ENCODE measurements around the gene TRPM2. TPM values are rescaled to one million over a fixed set of nuclear protein-coding genes. Genes with fewer than 3 reads are reported as not detected.

Gene TRPM2
- polyA plus RNA-seq, 4 donors, result 0.89 to 2.7 (median 2.3) TPM

GRCh38 chr21:44483288-44484237 is 130.1 kb downstream of the TRPM2 start:
- FAIRE-seq (no peak), DNase-seq (no peak)
- WGBS, 3 donors, result 80 to 86% (median 84%) methylated on average over 28 of the region's 28 CpGs
- H3K4me1 ChIP-seq (ENCODE audit: control insufficient read depth in 3 of 3, insufficient read depth in 2 of 3, low read depth in 1 of 3, low read length in 2 of 3), result peaks cover 0 to 7% (median 0%) of the 10 kb centered on the region in 3 donors
- no peak overlapping the region for H3K27ac ChIP-seq (ENCODE audit: low read depth in 1 of 3, low read length in 2 of 3)
- peaks cover 0 to 8% of the 10 kb centered on the region in 2 donors for H3K9me3 ChIP-seq (ENCODE audit: control insufficient read depth in 2 of 2, insufficient read depth in 1 of 2, low read depth in 1 of 2, low read length in 1 of 2)
- H3K27me3 ChIP-seq (ENCODE audit: control insufficient read depth in 3 of 3, insufficient read depth in 3 of 3, low read length in 3 of 3), result peaks cover 0 to 2% (median 0%) of the 10 kb centered on the region in 3 donors
- H3K4me3 ChIP-seq (ENCODE audit: low read depth in 1 of 3, low read length in 3 of 3), result no peak overlapping the region
- no peaks in the 10 kb centered on the region for H3K36me3 ChIP-seq (ENCODE audit: control insufficient read depth in 3 of 3, insufficient read depth in 2 of 3, low read depth in 1 of 3, low read length in 3 of 3)

DNA sequence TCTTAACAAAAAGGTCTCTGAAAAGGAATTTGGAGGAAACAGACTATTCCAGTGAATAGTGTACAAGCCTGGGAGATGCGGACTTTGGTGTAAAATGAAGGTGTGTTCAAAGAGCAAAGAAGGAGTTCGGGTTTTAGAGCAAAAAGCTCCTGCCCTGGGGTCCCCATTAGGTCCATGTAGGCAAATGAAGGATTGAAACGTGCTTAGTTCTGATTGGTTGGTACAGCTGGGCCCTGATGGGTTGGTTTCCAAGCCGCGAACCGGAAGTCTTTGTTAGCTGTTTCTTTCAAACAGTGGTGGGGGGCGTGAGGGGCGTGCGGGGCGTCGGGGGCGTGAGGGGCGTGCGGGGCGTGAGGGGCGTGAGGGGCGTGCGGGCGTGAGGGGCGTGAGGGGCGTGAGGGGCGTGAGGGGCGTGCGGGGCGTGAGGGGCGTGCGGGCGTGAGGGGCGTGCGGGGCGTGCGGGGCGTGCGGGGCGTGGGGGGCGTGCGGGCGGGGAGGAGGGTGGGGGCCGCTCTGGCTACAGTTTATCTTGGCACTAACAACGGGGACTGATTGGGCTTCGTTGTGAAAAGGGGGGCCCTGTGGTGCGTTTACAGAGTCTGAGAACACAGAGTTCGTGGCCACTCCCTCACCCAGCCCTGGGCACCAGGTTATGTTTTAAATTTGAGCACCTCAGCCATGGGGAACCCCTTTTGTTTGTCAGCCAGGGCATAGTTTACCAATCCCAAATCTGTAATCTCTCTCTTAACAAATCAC is 131.3 kb downstream of the TRPM2 start:
- Histone ChIP-seq H3K36me3 (ENCODE audit: control insufficient read depth in 3 of 3, insufficient read depth in 2 of 3, low read depth in 1 of 3, low read length in 3 of 3) (no peaks in the 10 kb centered on the region), H3K27ac (ENCODE audit: low read depth in 1 of 3, low read length in 2 of 3) (no peak overlapping the region), H3K9me3 (ENCODE audit: control insufficient read depth in 2 of 2, insufficient read depth in 1 of 2, low read depth in 1 of 2, low read length in 1 of 2) (peaks cover 0 to 9% of the 10 kb centered on the region in 2 donors), H3K4me3 (ENCODE audit: low read depth in 1 of 3, low read length in 3 of 3) (no peak overlapping the region), H3K4me1 (ENCODE audit: control insufficient read depth in 3 of 3, insufficient read depth in 2 of 3, low read depth in 1 of 3, low read length in 2 of 3) (peaks cover 0 to 7% (median 0%) of the 10 kb centered on the region in 3 donors), H3K27me3 (ENCODE audit: control insufficient read depth in 3 of 3, insufficient read depth in 3 of 3, low read length in 3 of 3) (peaks cover 0 to 2% (median 0%) of the 10 kb centered on the region in 3 donors)
- WGBS, 3 donors, result 64 to 84% (median 67%) methylated on average over 18 to 43 of the region's 43 CpGs
- DNase-seq (no peak), FAIRE-seq (no peak)

DNA sequence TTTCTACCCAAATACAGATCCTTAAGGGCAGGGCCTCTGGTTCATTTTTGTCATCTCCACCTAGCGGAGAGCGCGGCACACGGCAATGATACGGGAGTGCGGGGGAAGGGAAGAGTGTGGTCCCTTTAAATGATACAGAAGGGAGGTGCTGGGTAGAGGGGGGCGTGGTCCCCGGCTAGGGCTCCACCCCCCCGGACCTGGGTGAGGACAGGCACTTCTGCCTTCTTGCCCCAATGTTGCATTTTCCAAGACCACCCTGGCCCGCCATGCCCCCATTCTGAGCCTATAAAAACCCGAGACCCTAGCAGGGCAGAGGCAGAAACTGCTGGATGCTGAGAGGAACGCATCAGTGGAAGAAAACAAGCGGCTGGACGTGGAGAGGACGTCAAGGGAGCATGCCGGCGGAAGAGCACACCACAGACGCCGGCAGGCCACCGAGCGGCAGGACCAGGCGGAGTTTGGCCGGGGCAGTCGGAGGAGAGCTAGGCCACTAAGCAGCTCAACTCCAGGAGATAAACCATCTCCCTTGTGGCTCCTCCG is 131.9 kb downstream of the TRPM2 start:
- no peak for FAIRE-seq
- Histone ChIP-seq H3K36me3 (ENCODE audit: control insufficient read depth in 3 of 3, insufficient read depth in 2 of 3, low read depth in 1 of 3, low read length in 3 of 3) (no peaks in the 10 kb centered on the region), H3K4me1 (ENCODE audit: control insufficient read depth in 3 of 3, insufficient read depth in 2 of 3, low read depth in 1 of 3, low read length in 2 of 3) (peaks cover 0 to 7% (median 0%) of the 10 kb centered on the region in 3 donors), H3K27ac (ENCODE audit: low read depth in 1 of 3, low read length in 2 of 3) (no peak overlapping the region), H3K27me3 (ENCODE audit: control insufficient read depth in 3 of 3, insufficient read depth in 3 of 3, low read length in 3 of 3) (peaks cover 0 to 2% (median 0%) of the 10 kb centered on the region in 3 donors), H3K9me3 (ENCODE audit: control insufficient read depth in 2 of 2, insufficient read depth in 1 of 2, low read depth in 1 of 2, low read length in 1 of 2) (peaks cover 0 to 9% of the 10 kb centered on the region in 2 donors), H3K4me3 (ENCODE audit: low read depth in 1 of 3, low read length in 3 of 3) (no peak overlapping the region)
- 73 to 82% (median 74%) methylated on average over 25 of the region's 25 CpGs for WGBS, 3 donors
- DNase-seq, result no peak

GRCh38 chr21:44485796-44486195 is 132.4 kb downstream of the TRPM2 start:
- H3K27ac ChIP-seq (ENCODE audit: low read depth in 1 of 3, low read length in 2 of 3), result no peak overlapping the region
- DNase-seq, result no peak
- H3K36me3 ChIP-seq (ENCODE audit: control insufficient read depth in 3 of 3, insufficient read depth in 2 of 3, low read depth in 1 of 3, low read length in 3 of 3), result no peaks in the 10 kb centered on the region
- FAIRE-seq, result no peak
- peaks cover 0 to 2% (median 0%) of the 10 kb centered on the region in 3 donors for H3K27me3 ChIP-seq (ENCODE audit: control insufficient read depth in 3 of 3, insufficient read depth in 3 of 3, low read length in 3 of 3)
- H3K9me3 ChIP-seq (ENCODE audit: control insufficient read depth in 2 of 2, insufficient read depth in 1 of 2, low read depth in 1 of 2, low read length in 1 of 2), result peaks cover 0 to 9% of the 10 kb centered on the region in 2 donors
- 65 to 79% (median 66%) methylated on average over 10 of the region's 10 CpGs for WGBS, 3 donors
- peaks cover 0 to 7% (median 0%) of the 10 kb centered on the region in 3 donors for H3K4me1 ChIP-seq (ENCODE audit: control insufficient read depth in 3 of 3, insufficient read depth in 2 of 3, low read depth in 1 of 3, low read length in 2 of 3)
- no peak overlapping the region for H3K4me3 ChIP-seq (ENCODE audit: low read depth in 1 of 3, low read length in 3 of 3)

GRCh38 chr21:44486302-44486701 is 132.9 kb downstream of the TRPM2 start:
- 47 to 77% (median 53%) methylated on average over 16 of the region's 16 CpGs for WGBS, 3 donors
- Histone ChIP-seq H3K9me3 (ENCODE audit: control insufficient read depth in 2 of 2, insufficient read depth in 1 of 2, low read depth in 1 of 2, low read length in 1 of 2) (peaks cover 0 to 9% of the 10 kb centered on the region in 2 donors), H3K27ac (ENCODE audit: low read depth in 1 of 3, low read length in 2 of 3) (no peak overlapping the region), H3K27me3 (ENCODE audit: control insufficient read depth in 3 of 3, insufficient read depth in 3 of 3, low read length in 3 of 3) (peaks cover 0 to 2% (median 0%) of the 10 kb centered on the region in 3 donors), H3K36me3 (ENCODE audit: control insufficient read depth in 3 of 3, insufficient read depth in 2 of 3, low read depth in 1 of 3, low read length in 3 of 3) (no peaks in the 10 kb centered on the region), H3K4me1 (ENCODE audit: control insufficient read depth in 3 of 3, insufficient read depth in 2 of 3, low read depth in 1 of 3, low read length in 2 of 3) (peaks cover 0 to 7% (median 0%) of the 10 kb centered on the region in 3 donors), H3K4me3 (ENCODE audit: low read depth in 1 of 3, low read length in 3 of 3) (no peak overlapping the region)
- no peak for DNase-seq
- FAIRE-seq, result no peak

DNA sequence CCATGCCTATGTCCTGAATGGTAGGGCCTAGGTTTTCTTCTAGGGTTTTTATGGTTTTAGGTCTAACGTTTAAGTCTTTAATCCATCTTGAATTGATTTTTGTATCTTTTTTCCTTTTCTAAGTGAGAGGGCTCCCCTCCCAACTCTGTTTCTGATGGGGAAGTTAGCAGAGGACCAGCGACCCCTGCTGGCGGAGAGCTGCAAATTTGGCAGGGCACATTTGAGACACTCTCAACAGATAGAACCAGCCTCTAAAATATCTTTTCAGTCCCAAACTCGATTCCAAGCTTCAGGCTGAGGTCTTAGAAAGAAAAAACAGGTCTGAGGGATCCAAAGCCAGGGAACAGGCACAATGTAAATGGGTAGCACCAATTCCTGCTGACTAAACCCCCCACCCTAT is 134.4 kb downstream of the TRPM2 start:
- H3K4me1 ChIP-seq (ENCODE audit: control insufficient read depth in 3 of 3, insufficient read depth in 2 of 3, low read depth in 1 of 3, low read length in 2 of 3), result no peaks in the 10 kb centered on the region
- DNase-seq, result no peak
- H3K27me3 ChIP-seq (ENCODE audit: control insufficient read depth in 3 of 3, insufficient read depth in 3 of 3, low read length in 3 of 3), result peaks cover 0 to 2% (median 0%) of the 10 kb centered on the region in 3 donors
- peaks cover 0 to 12% of the 10 kb centered on the region in 2 donors for H3K9me3 ChIP-seq (ENCODE audit: control insufficient read depth in 2 of 2, insufficient read depth in 1 of 2, low read depth in 1 of 2, low read length in 1 of 2)
- WGBS, 3 donors, result 34 to 52% (median 52%) methylated on average over 4 of the region's 4 CpGs
- H3K36me3 ChIP-seq (ENCODE audit: control insufficient read depth in 3 of 3, insufficient read depth in 2 of 3, low read depth in 1 of 3, low read length in 3 of 3), result no peaks in the 10 kb centered on the region
- no peak overlapping the region for H3K27ac ChIP-seq (ENCODE audit: low read depth in 1 of 3, low read length in 2 of 3)
- no peak for FAIRE-seq
- no peak overlapping the region for H3K4me3 ChIP-seq (ENCODE audit: low read depth in 1 of 3, low read length in 3 of 3)

GRCh38 chr21:44489962-44490361 is 136.5 kb downstream of the TRPM2 start:
- WGBS, 3 donors, result 18 to 33% (median 28%) methylated on average over 7 of the region's 7 CpGs
- Histone ChIP-seq H3K9me3 (ENCODE audit: control insufficient read depth in 2 of 2, insufficient read depth in 1 of 2, low read depth in 1 of 2, low read length in 1 of 2) (peaks cover 0 to 20% of the 10 kb centered on the region in 2 donors), H3K27me3 (ENCODE audit: control insufficient read depth in 3 of 3, insufficient read depth in 3 of 3, low read length in 3 of 3) (peaks cover 0 to 2% (median 0%) of the 10 kb centered on the region in 3 donors), H3K36me3 (ENCODE audit: control insufficient read depth in 3 of 3, insufficient read depth in 2 of 3, low read depth in 1 of 3, low read length in 3 of 3) (no peaks in the 10 kb centered on the region), H3K4me1 (ENCODE audit: control insufficient read depth in 3 of 3, insufficient read depth in 2 of 3, low read depth in 1 of 3, low read length in 2 of 3) (no peaks in the 10 kb centered on the region), H3K4me3 (ENCODE audit: low read depth in 1 of 3, low read length in 3 of 3) (no peak overlapping the region), H3K27ac (ENCODE audit: low read depth in 1 of 3, low read length in 2 of 3) (no peak overlapping the region)
- FAIRE-seq (no peak), DNase-seq (no peak)

DNA sequence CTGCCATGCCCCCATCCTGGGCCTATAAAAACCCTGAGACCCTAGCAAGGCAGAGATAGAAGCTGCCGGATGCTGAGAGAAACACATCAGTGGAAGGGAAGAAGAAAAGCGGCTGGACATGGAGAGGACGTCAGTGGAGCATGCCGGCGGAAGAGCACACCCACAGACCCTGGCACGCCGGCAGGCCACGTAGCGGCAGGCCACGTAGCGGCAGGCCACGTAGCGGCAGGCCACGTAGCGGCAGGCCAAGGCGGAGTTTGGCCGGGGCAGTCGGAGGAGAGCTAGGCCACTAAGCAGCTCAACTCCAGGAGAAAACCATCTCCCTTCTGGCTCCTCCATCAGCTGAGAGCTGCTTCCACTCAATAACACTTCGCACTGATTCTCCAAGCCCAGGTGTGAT is 137.0 kb downstream of the TRPM2 start:
- Histone ChIP-seq H3K4me1 (ENCODE audit: control insufficient read depth in 3 of 3, insufficient read depth in 2 of 3, low read depth in 1 of 3, low read length in 2 of 3) (no peaks in the 10 kb centered on the region), H3K9me3 (ENCODE audit: control insufficient read depth in 2 of 2, insufficient read depth in 1 of 2, low read depth in 1 of 2, low read length in 1 of 2) (peaks cover 0 to 20% of the 10 kb centered on the region in 2 donors), H3K27ac (ENCODE audit: low read depth in 1 of 3, low read length in 2 of 3) (no peak overlapping the region), H3K4me3 (ENCODE audit: low read depth in 1 of 3, low read length in 3 of 3) (no peak overlapping the region), H3K27me3 (ENCODE audit: control insufficient read depth in 3 of 3, insufficient read depth in 3 of 3, low read length in 3 of 3) (peaks cover 0 to 2% (median 0%) of the 10 kb centered on the region in 3 donors), H3K36me3 (ENCODE audit: control insufficient read depth in 3 of 3, insufficient read depth in 2 of 3, low read depth in 1 of 3, low read length in 3 of 3) (no peaks in the 10 kb centered on the region)
- DNase-seq (no peak), FAIRE-seq (no peak)
- 95% methylated on average over 18 to 19 of the region's 19 CpGs for WGBS, 3 donors
